CD4-positive, alpha-beta T cell (primary cell): Measurements from ENCODE around the gene LPAR1. TPM values are rescaled to one million over a fixed set of nuclear protein-coding genes. Genes with fewer than 3 reads are reported as not detected.

ENCODE experiments used
- ATAC-seq: fragments of 200-7000 bp; cut with Tn5 transposase; one replicate; pipeline ENCODE4 v1.10.0; 2022; ENCODE audit warnings: mild to moderate bottlenecking; ENCODE audit not compliant: poor library complexity
- CTCF ChIA-PET: fragments of 350-600 bp; sonication (Branson Sonifier 250); formaldehyde crosslinking; loops from one replicate; lab custom pipeline; 2021; ENCODE audit warnings: antibody characterized with exemption, inconsistent platforms; lab: Charles Lee
- POLR2A ChIA-PET: fragments of 350-600 bp; sonication (Branson Sonifier 250); formaldehyde crosslinking; loops from one replicate; lab custom pipeline; 2021; ENCODE audit warnings: antibody characterized with exemption, inconsistent platforms; lab: Charles Lee
- DNase-seq, 14 experiments: peaks; one replicate each; pipeline ENCODE4 v3.0.0-alpha.2; 2013 to 2020; ENCODE audit warnings: mixed read lengths in 2 of 14
- H3K27ac ChIP-seq, 2 donors: one replicate each; pipeline versions ENCODE4 v1.5.1 to v1.7.0; 2013; ENCODE audit warnings: low read length in 2 of 2, low read depth in 1 of 2, mild to moderate bottlenecking in 1 of 2
- H3K27me3 ChIP-seq, 2 experiments: 1 replicate in 1 of 2; 2 replicates in 1 of 2; pipeline versions ENCODE4 v1.6.1 to v1.7.0; 2013; ENCODE audit warnings: low read length in 2 of 2, control low read depth in 1 of 2, mild to moderate bottlenecking in 1 of 2, moderate library complexity in 1 of 2; ENCODE audit not compliant: insufficient read depth in 2 of 2, control insufficient read depth in 1 of 2
- H3K36me3 ChIP-seq: one replicate; pipeline ENCODE4 v1.6.1; 2013; ENCODE audit warnings: low read length, control low read depth; ENCODE audit not compliant: insufficient read depth
- H3K4me1 ChIP-seq: one replicate; pipeline ENCODE4 v1.6.1; 2013; ENCODE audit warnings: low read length, control low read depth; ENCODE audit not compliant: insufficient read depth
- H3K4me3 ChIP-seq: one replicate; pipeline ENCODE4 v1.5.1; 2013; ENCODE audit warnings: mild to moderate bottlenecking, low read length, moderate library complexity
- H3K9me3 ChIP-seq, 2 experiments: 1 replicate in 1 of 2; 2 replicates in 1 of 2; pipeline versions ENCODE4 v1.6.1 to v1.7.0; 2013; ENCODE audit warnings: low read length in 2 of 2, mild to moderate bottlenecking in 2 of 2, control low read depth in 1 of 2, moderate library complexity in 1 of 2; ENCODE audit not compliant: control insufficient read depth in 1 of 2, insufficient read depth in 1 of 2
- H3K27ac Mint-ChIP-seq: one replicate; pipeline ENCODE4 v1.8.0; 2020; ENCODE audit warnings: mixed read lengths
- H3K27me3 Mint-ChIP-seq: one replicate; pipeline ENCODE4 v1.8.0; 2021; ENCODE audit warnings: mixed read lengths
- H3K36me3 Mint-ChIP-seq: one replicate; pipeline ENCODE4 v1.8.0; 2021; ENCODE audit warnings: low read depth, mixed read lengths
- H3K4me1 Mint-ChIP-seq: one replicate; pipeline ENCODE4 v1.8.0; 2021; ENCODE audit warnings: low read depth, mixed read lengths
- H3K4me3 Mint-ChIP-seq: one replicate; pipeline ENCODE4 v1.8.0; 2020; ENCODE audit warnings: mild to moderate bottlenecking, mixed read lengths
- H3K9me3 Mint-ChIP-seq: one replicate; pipeline ENCODE4 v1.8.0; 2020; ENCODE audit warnings: mixed read lengths
- intact Hi-C, 2 experiments: fragments of 100-400 bp; cut with DNase I in 1 of 2; cut with micrococcal nuclease in 1 of 2; formaldehyde crosslinking; loops; one replicate each; pipeline versions ENCODE4 v1.15.1 to v1.9.0; 2023 to 2025; cut with DNase I, micrococcal nuclease
- total RNA-seq, 174 experiments: library from RNA in 2 of 174; stranded (reverse) in 2 of 174; gene quantifications; one replicate each; pipeline ENCODE4 v1.2.3 and lab custom pipeline; 2021 to 2026
- TF ChIP-seq, protein P1 (sequence below): fragments of 200-600 bp; IDR thresholded peaks from one replicate; pipeline ENCODE4 v1.8.0; 2022; ENCODE audit warnings: antibody characterized with exemption, mild to moderate bottlenecking

Gene LPAR1
- total RNA-seq, 2 experiments from 2014 or later = not detected

- Mint-ChIP-seq H3K4me3 (no peak overlapping the region), H3K27me3 (peaks cover 6% of the 10 kb centered on the region), H3K9me3 (peaks cover 5% of the 10 kb centered on the region), H3K4me1 (no peaks in the 10 kb centered on the region), H3K36me3 (no peaks in the 10 kb centered on the region), H3K27ac (no peak overlapping the region)
- POLR2A ChIA-PET = no interaction called here
- TF ChIP-seq, protein P1, sequence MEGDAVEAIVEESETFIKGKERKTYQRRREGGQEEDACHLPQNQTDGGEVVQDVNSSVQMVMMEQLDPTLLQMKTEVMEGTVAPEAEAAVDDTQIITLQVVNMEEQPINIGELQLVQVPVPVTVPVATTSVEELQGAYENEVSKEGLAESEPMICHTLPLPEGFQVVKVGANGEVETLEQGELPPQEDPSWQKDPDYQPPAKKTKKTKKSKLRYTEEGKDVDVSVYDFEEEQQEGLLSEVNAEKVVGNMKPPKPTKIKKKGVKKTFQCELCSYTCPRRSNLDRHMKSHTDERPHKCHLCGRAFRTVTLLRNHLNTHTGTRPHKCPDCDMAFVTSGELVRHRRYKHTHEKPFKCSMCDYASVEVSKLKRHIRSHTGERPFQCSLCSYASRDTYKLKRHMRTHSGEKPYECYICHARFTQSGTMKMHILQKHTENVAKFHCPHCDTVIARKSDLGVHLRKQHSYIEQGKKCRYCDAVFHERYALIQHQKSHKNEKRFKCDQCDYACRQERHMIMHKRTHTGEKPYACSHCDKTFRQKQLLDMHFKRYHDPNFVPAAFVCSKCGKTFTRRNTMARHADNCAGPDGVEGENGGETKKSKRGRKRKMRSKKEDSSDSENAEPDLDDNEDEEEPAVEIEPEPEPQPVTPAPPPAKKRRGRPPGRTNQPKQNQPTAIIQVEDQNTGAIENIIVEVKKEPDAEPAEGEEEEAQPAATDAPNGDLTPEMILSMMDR = no peak
- Histone ChIP-seq H3K4me3 (no peak overlapping the region), H3K27ac (no peak overlapping the region), H3K36me3 (no peaks in the 10 kb centered on the region), H3K4me1 (no peaks in the 10 kb centered on the region), H3K27me3 (no peaks in the 10 kb centered on the region), H3K9me3 (no peaks in the 10 kb centered on the region)
- intact Hi-C loops = no loop called here
- ATAC-seq (no peak), DNase-seq (no peak)
- CTCF ChIA-PET = no interaction called here
Measured at GRCh38 chr9:110846215-110846614, 192.1 kb downstream of the LPAR1 start.

- Mint-ChIP-seq H3K9me3 (peaks cover 9% of the 10 kb centered on the region), H3K36me3 (no peaks in the 10 kb centered on the region), H3K4me1 (no peaks in the 10 kb centered on the region), H3K27me3 (peaks cover 6% of the 10 kb centered on the region), H3K4me3 (no peak overlapping the region), H3K27ac (no peak overlapping the region)
- peaks cover 0 to under 1% of the 10 kb centered on the region in 2 experiments for H3K9me3 ChIP-seq
- ATAC-seq (no peak), DNase-seq (no peak)
- ChIA-PET POLR2A (no interaction called here), CTCF (no interaction called here)
- no peaks in the 10 kb centered on the region for H3K4me1 ChIP-seq
- no peak overlapping the region for H3K4me3 ChIP-seq
- no peaks in the 10 kb centered on the region for H3K36me3 ChIP-seq
- H3K27me3 ChIP-seq = no peaks in the 10 kb centered on the region
- TF ChIP-seq, protein P1 = no peak
- intact Hi-C loops = no loop called here
- H3K27ac ChIP-seq = no peak overlapping the region
Measured at GRCh38 chr9:110844121-110844520, 194.1 kb downstream of the LPAR1 start.

DNA sequence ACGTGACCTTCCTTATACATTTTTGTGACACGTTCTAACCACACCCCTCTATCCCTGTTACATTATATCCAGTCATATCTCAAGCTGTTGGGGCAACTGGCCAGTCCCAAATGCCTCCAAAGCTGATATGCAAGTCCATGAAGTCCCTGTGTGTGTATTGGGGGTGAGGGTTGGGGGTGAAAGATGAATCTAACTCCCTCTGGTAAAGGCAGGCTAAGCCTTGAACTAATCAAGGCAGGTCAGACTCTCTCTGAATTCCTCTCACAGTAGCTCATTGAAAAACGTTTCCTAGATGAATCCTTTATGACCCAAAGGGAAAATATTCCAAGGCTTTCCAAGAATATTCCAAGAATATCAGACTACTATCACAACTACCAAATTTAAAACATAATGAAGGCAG lies 195.3 kb downstream of the LPAR1 start:
- no peak overlapping the region for H3K27ac ChIP-seq
- Mint-ChIP-seq H3K4me3 (no peak overlapping the region), H3K27ac (no peak overlapping the region), H3K9me3 (peaks cover 9% of the 10 kb centered on the region), H3K4me1 (no peaks in the 10 kb centered on the region), H3K36me3 (no peaks in the 10 kb centered on the region), H3K27me3 (peaks cover 6% of the 10 kb centered on the region)
- intact Hi-C loops = no loop called here
- DNase-seq = no peak
- no peaks in the 10 kb centered on the region for H3K4me1 ChIP-seq
- H3K9me3 ChIP-seq = peaks cover 0 to 6% of the 10 kb centered on the region in 2 experiments
- POLR2A ChIA-PET = no interaction called here
- no peak for ATAC-seq
- CTCF ChIA-PET = no interaction called here
- TF ChIP-seq, protein P1 = no peak
- H3K4me3 ChIP-seq = no peak overlapping the region
- H3K27me3 ChIP-seq = no peaks in the 10 kb centered on the region
- no peaks in the 10 kb centered on the region for H3K36me3 ChIP-seq
